ENCODE results near the gene CCDC7. TPM values are rescaled to one million over a fixed set of nuclear protein-coding genes. Genes with fewer than 3 reads are reported as not detected.
"Not testable (repeated sequence)": the region's sequence is repeated elsewhere in the genome, so short reads cannot be mapped to it uniquely, and the experiment has no call there.

Gene CCDC7
- total RNA-seq = 10 to 100 TPM; 12.9 to 19.8 TPM

- no peaks in the 10 kb centered on the region for H3K4me1 ChIP-seq (replicated peaks)
- no peaks in the 10 kb centered on the region for H3K36me3 ChIP-seq
- peak within 1 kb of the TSS; percentile 42 to 49 for H3K4me3 ChIP-seq
- no peaks in the 10 kb centered on the region for H3K9me3 ChIP-seq
- DNase-seq (ENCODE audit: low spot score) = peak; percentile 69
- peak in 3 of 4 experiments; percentile 35 to 49 (median 48) for TF ChIP-seq CTCF (IDR thresholded peaks at IDR 0.05)
- TF ChIP-seq POLR2AphosphoS5 (IDR thresholded peaks at IDR 0.05) = no peak
- H3K27ac ChIP-seq = peak within 1 kb of the TSS; percentile 92 to 95
- 0% methylated on average over 53 of the region's 53 CpGs for WGBS
- no peaks in the 10 kb centered on the region for H3K27me3 ChIP-seq (replicated peaks; ENCODE audit: insufficient read depth)
- intact Hi-C loops (cut with DNase I) = loop anchor here (2.0 to 5.0 kb wide), 2 partner anchors 67 to 189 kb away; no protein-coding TSS in a partner anchor
Measured at GRCh38 chr10:32445740-32446535, at the start of gene CCDC7. Gene CCDC7 (plus strand): TSS chr10:32446140. CDS start chr10:32451643, 5,503 bp downstream.

DNA sequence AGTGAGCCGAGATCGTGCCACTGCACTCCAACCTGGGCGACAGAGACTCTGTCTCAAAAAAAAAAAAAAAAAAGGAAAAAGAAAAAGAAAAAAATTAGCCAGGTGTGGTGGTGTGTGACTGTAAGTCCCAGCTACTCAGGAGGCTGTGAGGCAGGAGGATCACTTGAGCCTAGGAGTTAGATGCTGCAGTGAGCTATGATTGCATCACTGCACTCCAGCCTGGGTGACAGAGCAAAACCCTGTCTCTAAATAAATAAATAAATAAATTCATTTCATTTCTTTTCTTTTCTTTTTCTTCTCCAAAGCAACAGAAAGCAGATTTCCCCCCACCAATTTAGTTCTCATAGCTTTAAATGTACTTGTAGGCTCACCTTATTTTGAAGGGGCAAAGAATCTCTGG, 48.8 kb upstream of the CCDC7 start:
- H3K9me3 ChIP-seq; intact Hi-C loops (cut with DNase I); DNase-seq (ENCODE audit: low spot score); H3K4me1 ChIP-seq (replicated peaks); H3K27me3 ChIP-seq (replicated peaks; ENCODE audit: insufficient read depth); H3K4me3 ChIP-seq; H3K36me3 ChIP-seq; H3K27ac ChIP-seq: not testable (repeated sequence)
- 90% methylated on average over 3 of the region's 3 CpGs for WGBS

GRCh38 chr10:32399720-32400119, 46.2 kb upstream of the CCDC7 start:
- H3K27me3 ChIP-seq (replicated peaks; ENCODE audit: insufficient read depth); H3K36me3 ChIP-seq; DNase-seq (ENCODE audit: low spot score); H3K4me3 ChIP-seq; intact Hi-C loops (cut with DNase I); H3K27ac ChIP-seq; H3K9me3 ChIP-seq; H3K4me1 ChIP-seq (replicated peaks): not testable (repeated sequence)
- WGBS = 84% methylated on average over 3 of the region's 3 CpGs

GRCh38 chr10:32400961-32401360, 45.0 kb upstream of the CCDC7 start:
- TF ChIP-seq POLR2AphosphoS5 (IDR thresholded peaks at IDR 0.05) (no peak), POLR2A (IDR thresholded peaks at IDR 0.05) (no peak), CTCF (IDR thresholded peaks at IDR 0.05) (no peak)
- no peaks in the 10 kb centered on the region for H3K4me1 ChIP-seq (replicated peaks)
- no peak overlapping the region for H3K4me3 ChIP-seq
- H3K27me3 ChIP-seq (replicated peaks; ENCODE audit: insufficient read depth) = no peaks in the 10 kb centered on the region
- no peak for DNase-seq (ENCODE audit: low spot score)
- intact Hi-C loops (cut with DNase I) = no loop called here
- no peaks in the 10 kb centered on the region for H3K36me3 ChIP-seq
- no peak overlapping the region for H3K27ac ChIP-seq
- H3K9me3 ChIP-seq = no peaks in the 10 kb centered on the region

GRCh38 chr10:32402499-32402898, 43.4 kb upstream of the CCDC7 start:
- H3K27ac ChIP-seq = no peak overlapping the region
- H3K36me3 ChIP-seq = no peaks in the 10 kb centered on the region
- WGBS = 82% methylated on average over 4 of the region's 4 CpGs
- no peaks in the 10 kb centered on the region for H3K4me1 ChIP-seq (replicated peaks)
- no peaks in the 10 kb centered on the region for H3K27me3 ChIP-seq (replicated peaks; ENCODE audit: insufficient read depth)
- no peak for TF ChIP-seq CTCF (IDR thresholded peaks at IDR 0.05)
- no peak for TF ChIP-seq POLR2AphosphoS5 (IDR thresholded peaks at IDR 0.05)
- TF ChIP-seq POLR2A (IDR thresholded peaks at IDR 0.05) = no peak
- H3K4me3 ChIP-seq = no peak overlapping the region
- no peaks in the 10 kb centered on the region for H3K9me3 ChIP-seq
- no peak for DNase-seq (ENCODE audit: low spot score)
- intact Hi-C loops (cut with DNase I) = no loop called here

- TF ChIP-seq POLR2AphosphoS5 (IDR thresholded peaks at IDR 0.05) (no peak), CTCF (IDR thresholded peaks at IDR 0.05) (no peak), POLR2A (IDR thresholded peaks at IDR 0.05) (no peak)
- Histone ChIP-seq H3K27me3 (replicated peaks; ENCODE audit: insufficient read depth) (no peaks in the 10 kb centered on the region), H3K27ac (no peak overlapping the region), H3K36me3 (no peaks in the 10 kb centered on the region), H3K9me3 (no peaks in the 10 kb centered on the region), H3K4me1 (replicated peaks) (no peaks in the 10 kb centered on the region), H3K4me3 (no peak overlapping the region)
- no peak for DNase-seq (ENCODE audit: low spot score)
- 82% methylated on average over 2 of the region's 2 CpGs for WGBS
- intact Hi-C loops (cut with DNase I) = no loop called here
Measured at GRCh38 chr10:32403091-32403490, 42.8 kb upstream of the CCDC7 start.

All from prostate gland (tissue), 2 donors.